ENCODE results near the gene HSD17B12. TPM values are rescaled to one million over a fixed set of nuclear protein-coding genes. Genes with fewer than 3 reads are reported as not detected.

The HSD17B12 gene
- total RNA-seq, 1 donor from 2014 or later, result 99.8 TPM

DNA sequence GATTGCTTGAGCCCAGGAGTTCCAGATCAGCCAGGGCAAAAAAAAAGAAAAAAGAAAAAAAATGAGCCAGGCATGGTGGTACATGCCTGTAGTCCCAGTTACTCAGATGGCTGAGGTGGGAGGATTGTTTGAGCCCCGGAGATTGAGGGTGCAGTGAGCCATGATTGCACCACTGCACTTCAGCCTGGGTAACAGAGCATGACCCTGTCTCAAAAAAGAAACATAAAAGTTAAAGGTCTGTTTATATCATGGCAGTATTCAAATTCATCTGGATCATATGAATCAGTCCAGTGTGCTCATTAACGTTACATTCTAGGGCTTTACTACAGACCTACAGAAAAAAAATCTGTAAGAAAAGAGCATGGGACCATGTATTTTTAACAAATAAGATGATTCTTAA, 13.9 kb downstream of the HSD17B12 start:
- TF ChIP-seq, protein P1, sequence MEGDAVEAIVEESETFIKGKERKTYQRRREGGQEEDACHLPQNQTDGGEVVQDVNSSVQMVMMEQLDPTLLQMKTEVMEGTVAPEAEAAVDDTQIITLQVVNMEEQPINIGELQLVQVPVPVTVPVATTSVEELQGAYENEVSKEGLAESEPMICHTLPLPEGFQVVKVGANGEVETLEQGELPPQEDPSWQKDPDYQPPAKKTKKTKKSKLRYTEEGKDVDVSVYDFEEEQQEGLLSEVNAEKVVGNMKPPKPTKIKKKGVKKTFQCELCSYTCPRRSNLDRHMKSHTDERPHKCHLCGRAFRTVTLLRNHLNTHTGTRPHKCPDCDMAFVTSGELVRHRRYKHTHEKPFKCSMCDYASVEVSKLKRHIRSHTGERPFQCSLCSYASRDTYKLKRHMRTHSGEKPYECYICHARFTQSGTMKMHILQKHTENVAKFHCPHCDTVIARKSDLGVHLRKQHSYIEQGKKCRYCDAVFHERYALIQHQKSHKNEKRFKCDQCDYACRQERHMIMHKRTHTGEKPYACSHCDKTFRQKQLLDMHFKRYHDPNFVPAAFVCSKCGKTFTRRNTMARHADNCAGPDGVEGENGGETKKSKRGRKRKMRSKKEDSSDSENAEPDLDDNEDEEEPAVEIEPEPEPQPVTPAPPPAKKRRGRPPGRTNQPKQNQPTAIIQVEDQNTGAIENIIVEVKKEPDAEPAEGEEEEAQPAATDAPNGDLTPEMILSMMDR (IDR thresholded peaks at IDR 0.05), result no peak
- ATAC-seq (no peak), DNase-seq (no peak)
- intact Hi-C loops (cut with DNase I), result no loop called here
- no peak overlapping the region for H3K4me3 ChIP-seq
- no peaks in the 10 kb centered on the region for H3K27me3 ChIP-seq
- no peaks in the 10 kb centered on the region for H3K9me3 ChIP-seq
- no peak overlapping the region for H3K27ac ChIP-seq
- H3K4me1 ChIP-seq, result no peaks in the 10 kb centered on the region
- no peaks in the 10 kb centered on the region for H3K36me3 ChIP-seq

GRCh38 chr11:43697679-43698078, 17.1 kb downstream of the HSD17B12 start:
- Histone ChIP-seq H3K27me3 (no peaks in the 10 kb centered on the region), H3K27ac (no peak overlapping the region), H3K9me3 (no peaks in the 10 kb centered on the region), H3K4me3 (no peak overlapping the region), H3K36me3 (no peaks in the 10 kb centered on the region), H3K4me1 (no peaks in the 10 kb centered on the region)
- TF ChIP-seq, protein P1 (IDR thresholded peaks at IDR 0.05), result no peak
- ATAC-seq (no peak), DNase-seq (no peak)
- intact Hi-C loops (cut with DNase I), result no loop called here

DNA sequence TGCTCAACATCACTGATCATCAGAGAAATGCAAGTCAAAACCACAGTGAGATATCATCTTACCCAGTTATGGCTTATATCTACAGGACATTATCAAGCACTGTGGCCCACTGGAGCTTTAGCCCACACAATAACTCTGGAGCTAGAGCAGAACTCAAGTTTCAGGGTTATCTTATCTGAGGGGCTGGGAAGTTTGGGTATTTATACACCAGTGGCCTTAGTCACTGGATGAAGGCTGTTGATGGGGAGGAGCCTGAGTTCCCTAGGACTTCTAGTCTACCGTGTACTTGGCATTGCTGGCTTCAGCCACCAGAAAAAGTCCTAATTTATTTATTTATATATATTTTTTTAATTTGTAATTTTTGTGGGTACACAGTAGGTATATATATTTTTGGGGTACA, 19.3 kb downstream of the HSD17B12 start:
- no peak overlapping the region for H3K27ac ChIP-seq
- no peaks in the 10 kb centered on the region for H3K9me3 ChIP-seq
- DNase-seq (no peak), ATAC-seq (no peak)
- no peaks in the 10 kb centered on the region for H3K27me3 ChIP-seq
- H3K4me1 ChIP-seq, result no peaks in the 10 kb centered on the region
- TF ChIP-seq, protein P1 (IDR thresholded peaks at IDR 0.05), result no peak
- no peaks in the 10 kb centered on the region for H3K36me3 ChIP-seq
- H3K4me3 ChIP-seq, result no peak overlapping the region
- intact Hi-C loops (cut with DNase I), result no loop called here

- intact Hi-C loops (cut with DNase I), result no loop called here
- TF ChIP-seq, protein P1 (IDR thresholded peaks at IDR 0.05), result no peak
- DNase-seq, result no peak
- H3K4me1 ChIP-seq, result no peaks in the 10 kb centered on the region
- no peak overlapping the region for H3K27ac ChIP-seq
- no peak overlapping the region for H3K4me3 ChIP-seq
- no peaks in the 10 kb centered on the region for H3K9me3 ChIP-seq
- no peak for ATAC-seq
- no peaks in the 10 kb centered on the region for H3K36me3 ChIP-seq
- no peaks in the 10 kb centered on the region for H3K27me3 ChIP-seq
Measured at GRCh38 chr11:43706631-43707030, 26.1 kb downstream of the HSD17B12 start.

GRCh38 chr11:43708776-43709175, 28.2 kb downstream of the HSD17B12 start:
- TF ChIP-seq, protein P1 (IDR thresholded peaks at IDR 0.05), result peak; percentile 48
- no peaks in the 10 kb centered on the region for H3K36me3 ChIP-seq
- no peak overlapping the region for H3K27ac ChIP-seq
- intact Hi-C loops (cut with DNase I), result no loop called here
- no peaks in the 10 kb centered on the region for H3K27me3 ChIP-seq
- DNase-seq (no peak), ATAC-seq (no peak)
- H3K9me3 ChIP-seq, result no peaks in the 10 kb centered on the region
- H3K4me3 ChIP-seq, result no peak overlapping the region
- H3K4me1 ChIP-seq, result no peaks in the 10 kb centered on the region

- no peaks in the 10 kb centered on the region for H3K4me1 ChIP-seq
- intact Hi-C loops (cut with DNase I), result no loop called here
- no peak for ATAC-seq
Measured at GRCh38 chr11:43709689-43710088, 29.2 kb downstream of the HSD17B12 start.

More at GRCh38 chr11:43709689-43710088, 29.2 kb downstream of the HSD17B12 start:
- no peak for DNase-seq
- no peak overlapping the region for H3K4me3 ChIP-seq
- no peaks in the 10 kb centered on the region for H3K36me3 ChIP-seq
- H3K9me3 ChIP-seq, result no peaks in the 10 kb centered on the region
- no peaks in the 10 kb centered on the region for H3K27me3 ChIP-seq
- TF ChIP-seq, protein P1 (IDR thresholded peaks at IDR 0.05), result no peak
- no peak overlapping the region for H3K27ac ChIP-seq

Data from upper lobe of right lung (tissue), 1 donor.